K562 (cell line): ENCODE results near the gene RYK. TPM values are rescaled to one million over a fixed set of nuclear protein-coding genes. Genes with fewer than 3 reads are reported as not detected.
A peak's percentile ranks its signal among the peaks of the same experiment; 100 is the strongest.

Source experiments
- ATF3 ChIP-seq, 2 experiments: fragments of 450-650 bp in 1 of 2; sonication (generic) in 1 of 2; formaldehyde crosslinking in 1 of 2; IDR thresholded peaks in 1 of 2; conservative IDR thresholded peaks in 1 of 2; 2 replicates each; pipeline versions ENCODE4 v1.6.1 to v1.8.1; 2016 to 2023; ENCODE audit warnings: mild to moderate bottlenecking in 2 of 2, moderate library complexity in 2 of 2, inconsistent platforms in 1 of 2, missing genetic modification reagents in 1 of 2
- CHD7 ChIP-seq: fragments of 200-600 bp; sonication (generic); IDR thresholded peaks from one replicate; pipeline ENCODE4 v1.6.1; 2012; ENCODE audit warnings: mild to moderate bottlenecking, low read depth, low read length, inconsistent platforms
- CREB3L1 ChIP-seq: fragments of 450-650 bp; IDR thresholded peaks from 2 replicates; pipeline ENCODE4 v1.6.1; 2014; ENCODE audit warnings: low read depth, mild to moderate bottlenecking, moderate library complexity, borderline replicate concordance
- RBM25 ChIP-seq: fragments of 200-400 bp; formaldehyde crosslinking; IDR thresholded peaks from 2 replicates; pipeline ENCODE4 v1.6.1; 2018; ENCODE audit warnings: low read length, low read depth, moderate library complexity; ENCODE audit not compliant: severe bottlenecking
- ZNF639 ChIP-seq, 2 experiments: fragments of 200-800 bp in 1 of 2; sonication (Bioruptor generic) in 1 of 2; sonication (generic) in 1 of 2; formaldehyde crosslinking in 1 of 2; IDR thresholded peaks in 1 of 2; conservative IDR thresholded peaks in 1 of 2; 2 replicates each; pipeline versions ENCODE4 v1.5.0 to v1.6.1; 2016 to 2020; ENCODE audit warnings: missing compliant biosample characterization in 1 of 2, missing genetic modification characterization in 1 of 2, missing genetic modification reagents in 1 of 2
- polyA plus RNA-seq, 8 experiments: library from polyadenylated mRNA; depleted of rRNA in 4 of 8; stranded (reverse) in 5 of 8; unstranded in 3 of 8; fragments of >200 nt; fragmentation: Nextera tagmentation in 2 of 8; fragmentation: Illumina TruSeq in 1 of 8; extraction: Ambion mirVana in 2 of 8; extraction: Trizol in 1 of 8; gene quantifications; 2 replicates each; pipeline versions ENCODE4 v1.2.1 to v1.2.3, GENCODE V29; 2011 to 2014; ENCODE audit warnings: inconsistent platforms in 1 of 8, missing spikeins in 1 of 8
- total RNA-seq, 7 experiments: library from RNA; depleted of rRNA in 6 of 7; stranded (reverse); fragments of >200 nt in 6 of 7; fragmentation: Illumina TruSeq in 2 of 7; extraction: Trizol in 2 of 7; gene quantifications; 2 replicates each; pipeline versions ENCODE4 v1.2.1 to v1.2.3, GENCODE V29; 2011 to 2021; ENCODE audit warnings: low replicate concordance in 1 of 7
- TF ChIP-seq, protein P1 (sequence below): fragments of 250-450 bp; sonication (Bioruptor Pico); IDR thresholded peaks from 2 replicates; pipeline ENCODE4 v1.5.0; 2021; ENCODE audit warnings: mild to moderate bottlenecking, moderate library complexity

Gene RYK
- total and polyA plus RNA-seq, 9 of the 15 experiments (the other 6 are each of a cell fraction or from before 2014, with no cell fraction given), result 4.2 to 29.5 (median 16.6) TPM

- TF ChIP-seq CHD7, result no peak
- TF ChIP-seq ZNF639 (CRISPR knock-in tag; conservative IDR thresholded peaks at IDR 0.05 in 1 of 2, IDR thresholded peaks at IDR 0.05 in 1 of 2), result peak in 1 of 2 experiments; percentile 46; a peak in 1 of 4 replicates
- TF ChIP-seq, protein P1, sequence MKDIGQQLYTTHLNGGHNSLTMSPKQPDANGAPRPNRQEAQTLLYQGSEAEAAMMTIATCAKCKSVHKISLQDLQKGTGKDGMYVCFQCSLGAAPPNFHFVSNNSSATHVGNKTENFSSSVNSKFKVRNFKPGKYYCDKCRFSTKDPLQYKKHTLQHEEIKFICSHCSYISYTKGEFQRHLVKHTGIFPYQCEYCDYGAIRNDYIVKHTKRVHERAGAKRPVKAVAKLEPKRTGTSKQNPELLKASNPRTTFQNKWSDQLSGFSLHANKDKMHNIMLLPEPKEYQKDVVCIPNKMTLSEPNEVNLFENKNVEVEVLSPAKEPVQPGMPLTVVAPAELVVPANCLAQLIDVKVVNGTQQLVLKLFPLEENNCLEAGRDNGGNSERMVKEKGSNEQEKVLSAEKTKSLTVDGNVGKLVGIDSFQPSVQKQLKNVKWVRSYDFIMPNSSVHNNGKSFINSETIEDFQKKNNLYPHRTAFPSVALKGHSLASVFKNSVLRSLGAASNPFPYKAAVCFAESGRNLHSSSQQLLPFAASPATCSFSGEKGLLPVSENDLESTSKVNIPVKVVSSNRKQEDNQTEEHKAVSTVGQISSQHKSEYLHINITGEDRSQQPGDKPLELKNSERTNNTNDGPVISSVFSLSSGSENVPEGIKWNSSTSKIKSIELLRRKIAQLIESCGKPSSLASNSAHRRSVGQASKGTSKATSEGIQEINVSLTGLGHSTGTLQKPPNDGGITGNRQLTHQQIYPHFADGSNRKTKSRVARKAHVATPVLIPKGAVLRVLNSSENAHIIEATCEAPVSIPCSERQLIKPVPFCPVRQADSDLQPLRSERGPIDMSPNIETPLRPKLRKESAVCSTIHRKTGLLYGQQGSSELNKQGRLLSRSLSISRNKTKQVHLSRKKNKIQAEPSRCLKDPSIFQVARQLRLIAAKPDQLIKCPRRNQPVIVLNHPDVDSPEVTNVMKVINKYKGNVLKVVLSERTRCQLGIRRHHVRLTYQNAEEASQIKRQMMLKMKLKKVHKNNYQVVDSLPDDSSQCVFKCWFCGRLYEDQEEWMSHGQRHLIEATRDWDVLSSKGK (CRISPR knock-in tag), result no peak
- TF ChIP-seq RBM25, result no peak
- TF ChIP-seq ATF3 (IDR thresholded peaks at IDR 0.05), result no peak
- no peak for TF ChIP-seq ATF3 (CRISPR knock-in tag; conservative IDR thresholded peaks at IDR 0.05)
- TF ChIP-seq CREB3L1, result no peak
Observed at GRCh38 chr3:134250717-134251220, at the start of gene RYK (continued).
